Measurements from ENCODE around the gene MMP2. TPM values are rescaled to one million over a fixed set of nuclear protein-coding genes. Genes with fewer than 3 reads are reported as not detected.

MMP2 gene
- total RNA-seq, 1 experiment from 2014 or later, result 311 TPM

- intact Hi-C loops (cut with micrococcal nuclease; ENCODE audit: unreplicated experiment), result no loop called here
- Histone ChIP-seq H3K4me1 (ENCODE audit: control insufficient read depth, insufficient read depth, low read length) (peaks cover 4% of the 10 kb centered on the region; the same call in 1 of the 2 replicates), H3K27me3 (ENCODE audit: control insufficient read depth, insufficient read depth, low read length) (no peaks in the 10 kb centered on the region), H3K36me3 (ENCODE audit: control insufficient read depth, insufficient read depth, low read length) (peaks cover 23% of the 10 kb centered on the region), H3K27ac (ENCODE audit: low read length) (no peak overlapping the region), H3K4me3 (ENCODE audit: low read depth in 2 of 2, low read length in 2 of 2) (no peak overlapping the region), H3K9me3 (ENCODE audit: control insufficient read depth, insufficient read depth, low read depth, low read length) (no peaks in the 10 kb centered on the region)
- in situ Hi-C loops (cut with HindIII; ENCODE audit: low pct_unique_long_range_greater_than_20kb, low sequenced_read_pairs), result no loop called here
- ChIA-PET POLR2A (interaction anchor here (0.5 to 0.7 kb wide), 3 partner anchors 108 to 313 kb away, joined by 3 read pairs; no protein-coding TSS in a partner anchor), CTCF (no interaction called here)
- ATAC-seq, result no peak
- TF ChIP-seq CTCF (IDR thresholded peaks at IDR 0.05) (no peak), SIN3A (IDR thresholded peaks at IDR 0.05; ENCODE audit: borderline replicate concordance, insufficient read depth, low read depth, low read length) (no peak), REST (IDR thresholded peaks at IDR 0.05; ENCODE audit: insufficient read depth in 1 of 2, low read depth in 2 of 2, low read length in 1 of 2) (no peak), POLR2AphosphoS5 (IDR thresholded peaks at IDR 0.05; ENCODE audit: low read depth, low read length) (no peak), TCF7L2 (IDR thresholded peaks at IDR 0.05; ENCODE audit: low read depth, low read length) (no peak)
- no TSS peak for BruUV-seq (replicated peaks)
- DNase-seq (ENCODE audit: low read depth, low spot score), result no peak
These were observed 48.9 kb downstream of the MMP2 start for GRCh38 chr16:55527885-55528284.

- intact Hi-C loops (cut with micrococcal nuclease; ENCODE audit: unreplicated experiment) (no loop called here), in situ Hi-C loops (cut with HindIII; ENCODE audit: low pct_unique_long_range_greater_than_20kb, low sequenced_read_pairs) (no loop called here)
- peaks cover 26% of the 10 kb centered on the region for H3K36me3 ChIP-seq (ENCODE audit: control insufficient read depth, insufficient read depth, low read length)
- H3K4me1 ChIP-seq (ENCODE audit: control insufficient read depth, insufficient read depth, low read length), result no peaks in the 10 kb centered on the region
- H3K4me3 ChIP-seq (ENCODE audit: low read depth in 2 of 2, low read length in 2 of 2), result no peak overlapping the region
- CTCF ChIA-PET, result no interaction called here
- no peaks in the 10 kb centered on the region for H3K9me3 ChIP-seq (ENCODE audit: control insufficient read depth, insufficient read depth, low read depth, low read length)
- H3K27ac ChIP-seq (ENCODE audit: low read length), result no peak overlapping the region
- no peak for TF ChIP-seq POLR2AphosphoS5 (IDR thresholded peaks at IDR 0.05; ENCODE audit: low read depth, low read length)
- no peak for TF ChIP-seq TCF7L2 (IDR thresholded peaks at IDR 0.05; ENCODE audit: low read depth, low read length)
- no peak for TF ChIP-seq REST (IDR thresholded peaks at IDR 0.05; ENCODE audit: insufficient read depth in 1 of 2, low read depth in 2 of 2, low read length in 1 of 2)
- no peak for TF ChIP-seq CTCF (IDR thresholded peaks at IDR 0.05)
- TF ChIP-seq SIN3A (IDR thresholded peaks at IDR 0.05; ENCODE audit: borderline replicate concordance, insufficient read depth, low read depth, low read length), result no peak
- no peak for DNase-seq (ENCODE audit: low read depth, low spot score)
- ATAC-seq, result no peak
- H3K27me3 ChIP-seq (ENCODE audit: control insufficient read depth, insufficient read depth, low read length), result no peaks in the 10 kb centered on the region
- BruUV-seq (replicated peaks), result no TSS peak
- POLR2A ChIA-PET, result interaction anchor here (0.5 to 0.6 kb wide), 2 partner anchors 15 to 67 kb away, joined by 4 to 5 read pairs; no protein-coding TSS in a partner anchor
These were observed 50.0 kb downstream of the MMP2 start for GRCh38 chr16:55529018-55529417.
